GM21390 (cell line): ENCODE results near the gene SUSD2.
"Not testable (repeated sequence)": the region's sequence is repeated elsewhere in the genome, so short reads cannot be mapped to it uniquely, and the experiment has no call there.

Source experiments
- ATAC-seq: cut with Tn5 transposase; IDR thresholded peaks from one replicate; pipeline ENCODE4 v1.9.1; 2021; ENCODE audit not compliant: unreplicated experiment

Gene SUSD2

DNA sequence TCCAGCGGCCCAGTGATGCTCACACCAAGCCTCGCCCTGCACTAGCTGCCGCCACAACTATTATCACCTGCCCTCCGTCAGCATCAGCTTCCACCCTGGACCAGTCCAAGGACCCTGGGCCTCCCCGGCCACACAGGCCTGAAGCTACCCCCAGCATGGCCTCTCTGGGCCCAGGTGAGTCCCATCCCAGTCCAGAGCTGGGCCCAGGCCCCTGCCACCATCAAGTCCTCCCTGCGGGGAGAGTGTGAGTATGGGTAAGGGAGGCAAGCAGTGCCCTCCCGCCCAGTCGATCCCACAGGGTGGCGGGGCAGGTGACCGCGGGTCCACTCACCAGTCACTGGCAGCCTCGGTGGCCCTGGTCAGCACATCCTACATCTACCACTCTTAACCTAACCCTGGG is 9.5 kb upstream of the SUSD2 start:
- no peak for ATAC-seq

DNA sequence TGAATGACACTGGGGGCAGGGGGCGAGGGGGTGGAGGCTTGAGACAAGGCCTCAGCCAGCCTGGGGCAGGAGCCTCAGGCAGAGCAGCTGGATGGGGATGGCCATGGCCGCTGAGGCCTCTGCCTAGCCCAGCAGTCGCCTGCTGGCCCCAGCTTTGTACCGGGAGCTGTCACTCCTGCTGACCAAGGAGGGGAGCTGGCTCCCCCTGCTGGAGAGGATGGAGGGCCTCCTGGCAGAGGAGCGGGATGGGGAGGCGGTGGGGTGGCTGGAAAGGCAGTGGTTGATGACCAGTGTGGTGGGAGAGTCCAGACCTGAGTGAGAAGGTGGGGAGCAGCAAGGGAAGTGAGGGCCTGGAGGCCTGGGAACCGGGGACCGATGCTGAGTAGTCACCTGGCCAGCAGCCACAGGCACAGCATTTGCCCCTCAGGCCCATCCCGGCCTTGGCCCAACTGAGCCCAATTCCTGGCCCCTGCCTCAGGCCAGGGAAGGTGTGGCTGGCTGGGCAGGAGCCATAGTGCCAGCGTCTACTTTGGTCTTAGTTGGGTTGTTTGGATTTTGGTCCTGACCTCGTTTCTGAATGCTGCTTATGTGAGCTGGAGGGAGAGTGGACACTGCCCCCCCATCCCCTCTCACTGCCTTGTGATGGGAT is 6.0 kb upstream of the SUSD2 start:
- ATAC-seq, result no peak

DNA sequence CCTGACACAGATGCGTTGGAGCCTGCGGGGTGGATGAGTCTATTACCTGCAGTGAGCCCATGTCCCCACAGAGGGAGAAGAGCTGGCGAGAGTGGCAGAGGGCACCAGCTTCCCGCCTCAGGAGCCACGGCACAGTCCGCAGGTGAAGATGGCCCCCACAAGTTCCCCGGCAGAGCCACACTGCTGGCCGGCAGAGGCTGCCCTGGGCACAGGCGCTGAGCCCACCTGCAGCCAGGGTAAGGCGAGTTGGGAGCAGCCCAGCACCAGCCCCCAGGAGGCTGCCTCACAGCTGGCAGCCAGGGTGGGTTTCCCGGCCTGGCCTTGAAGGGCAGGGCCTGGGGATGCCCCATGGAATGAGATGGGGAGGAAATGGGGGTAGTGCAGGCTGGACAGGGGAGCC is 5.2 kb upstream of the SUSD2 start:
- no peak for ATAC-seq

DNA sequence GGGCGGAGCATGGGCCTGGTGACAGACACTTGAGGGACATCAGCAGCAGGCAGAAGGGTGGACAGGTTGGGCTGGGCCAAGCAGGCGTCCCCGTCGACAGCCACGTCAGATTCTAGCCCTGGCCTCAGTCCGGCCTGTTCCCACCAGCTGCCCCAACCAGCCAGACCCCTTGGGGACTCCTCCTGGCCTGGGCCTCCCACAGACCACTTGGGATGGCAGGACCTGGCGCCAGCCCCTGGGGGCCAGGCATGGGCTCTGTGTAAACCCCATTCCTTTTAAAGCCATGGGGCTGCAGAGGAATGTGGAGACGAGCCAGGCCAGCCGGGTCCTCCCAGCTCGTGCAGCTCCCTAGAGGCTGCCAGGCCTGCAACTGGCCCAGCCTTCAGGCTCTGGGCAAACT is 4.7 kb upstream of the SUSD2 start:
- ATAC-seq, result no peak

DNA sequence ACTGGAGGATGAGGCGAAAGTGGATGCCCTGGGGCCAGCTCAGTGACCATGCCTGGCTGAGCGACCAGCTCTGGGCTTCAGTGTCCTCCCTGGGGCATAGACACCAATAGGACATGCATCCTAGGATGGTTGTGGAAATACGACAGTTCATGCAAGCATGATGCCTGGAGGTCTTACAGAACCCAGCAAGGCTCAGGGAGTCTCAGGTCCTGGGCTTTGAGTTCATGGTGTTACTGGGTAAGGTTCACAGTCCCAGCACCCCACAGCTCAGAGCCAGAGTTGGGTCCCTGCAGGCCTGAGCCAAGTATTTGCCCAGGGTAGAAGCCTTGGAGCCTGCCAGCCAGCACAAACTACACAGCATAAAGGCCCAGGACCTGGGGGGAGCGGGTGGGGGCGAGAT is 4.2 kb upstream of the SUSD2 start:
- ATAC-seq, result no peak

DNA sequence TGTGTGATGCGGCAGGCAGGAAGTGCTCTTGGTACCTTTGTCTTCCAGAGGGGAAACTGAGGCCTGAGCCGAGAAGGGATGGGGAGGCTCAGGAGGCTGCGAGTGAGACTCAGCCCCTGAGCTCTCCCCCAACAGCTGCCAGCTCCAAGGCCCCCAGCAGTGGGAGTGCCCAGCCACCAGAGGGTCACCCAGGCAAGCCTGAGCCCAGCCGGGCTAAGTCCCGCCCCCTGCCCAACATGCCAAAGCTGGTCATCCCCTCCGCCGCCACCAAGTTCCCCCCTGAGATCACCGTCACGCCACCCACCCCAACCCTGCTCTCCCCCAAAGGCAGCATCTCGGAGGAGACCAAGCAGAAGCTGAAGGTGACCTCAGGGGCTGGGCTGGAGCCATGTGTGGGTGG is 3.8 kb upstream of the SUSD2 start:
- no peak for ATAC-seq

DNA sequence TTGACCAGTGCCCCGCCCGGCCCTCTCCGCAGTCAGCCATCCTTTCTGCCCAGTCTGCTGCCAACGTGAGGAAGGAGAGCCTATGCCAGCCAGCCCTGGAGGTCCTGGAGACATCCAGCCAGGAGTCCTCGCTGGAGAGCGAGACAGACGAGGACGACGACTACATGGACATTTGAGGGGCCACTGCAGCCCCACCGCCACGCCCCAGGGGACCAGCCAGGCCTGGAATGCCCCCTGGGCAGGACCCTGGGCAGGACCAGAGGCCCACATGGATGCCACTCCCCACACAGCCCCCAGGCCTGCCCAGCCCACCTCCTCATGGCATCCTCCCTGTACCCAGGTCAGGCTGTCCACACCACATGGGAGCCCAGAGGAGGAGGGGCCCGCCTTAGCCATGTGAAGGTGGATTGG is 3.3 kb upstream of the SUSD2 start:
- ATAC-seq, result no peak

DNA sequence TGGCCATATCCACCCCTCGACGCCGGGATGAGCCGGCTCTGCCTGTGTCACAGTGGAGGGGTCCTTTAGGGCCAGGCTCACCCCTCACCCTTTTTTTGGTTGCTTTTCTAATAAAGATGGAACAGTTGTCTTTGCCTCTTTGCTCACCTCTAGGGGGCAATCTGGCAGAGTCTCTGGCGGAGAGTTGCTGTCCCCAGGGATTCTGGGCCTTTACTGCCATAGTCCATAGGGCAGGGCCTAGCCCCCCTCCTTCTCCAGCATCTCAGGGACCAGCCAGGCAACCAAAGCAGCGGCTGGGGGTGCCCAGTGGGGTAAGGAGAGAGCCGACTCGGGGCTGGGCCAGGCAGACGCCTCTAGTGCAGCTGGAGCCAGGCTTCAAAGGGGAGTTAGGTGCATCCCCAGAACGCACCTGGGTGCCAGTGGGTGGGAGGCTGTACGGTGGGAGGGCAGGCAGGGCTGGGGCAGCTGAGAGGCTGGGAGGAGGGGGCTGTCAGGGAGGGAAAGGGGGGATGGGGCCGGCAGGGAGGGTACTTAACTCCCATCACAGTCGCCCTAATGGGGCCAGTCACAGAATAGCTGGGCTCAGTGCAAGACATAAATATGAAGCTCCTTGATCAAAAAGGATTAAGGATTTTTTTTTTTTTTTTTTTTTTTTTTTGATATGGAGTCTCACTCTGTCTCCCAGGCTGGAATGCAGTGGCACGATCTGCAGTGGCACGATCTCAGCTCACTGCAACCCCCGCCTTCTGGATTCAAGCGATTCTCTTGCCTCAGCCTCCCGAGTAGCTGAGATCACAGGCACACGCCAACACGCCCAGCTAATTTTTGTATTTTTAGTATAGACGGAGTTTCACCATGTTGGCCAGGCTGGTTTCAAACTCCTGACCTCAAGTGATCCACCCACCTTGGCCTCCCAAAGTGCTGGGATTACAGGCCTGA is 2.5 kb upstream of the SUSD2 start:
- ATAC-seq, result no peak

DNA sequence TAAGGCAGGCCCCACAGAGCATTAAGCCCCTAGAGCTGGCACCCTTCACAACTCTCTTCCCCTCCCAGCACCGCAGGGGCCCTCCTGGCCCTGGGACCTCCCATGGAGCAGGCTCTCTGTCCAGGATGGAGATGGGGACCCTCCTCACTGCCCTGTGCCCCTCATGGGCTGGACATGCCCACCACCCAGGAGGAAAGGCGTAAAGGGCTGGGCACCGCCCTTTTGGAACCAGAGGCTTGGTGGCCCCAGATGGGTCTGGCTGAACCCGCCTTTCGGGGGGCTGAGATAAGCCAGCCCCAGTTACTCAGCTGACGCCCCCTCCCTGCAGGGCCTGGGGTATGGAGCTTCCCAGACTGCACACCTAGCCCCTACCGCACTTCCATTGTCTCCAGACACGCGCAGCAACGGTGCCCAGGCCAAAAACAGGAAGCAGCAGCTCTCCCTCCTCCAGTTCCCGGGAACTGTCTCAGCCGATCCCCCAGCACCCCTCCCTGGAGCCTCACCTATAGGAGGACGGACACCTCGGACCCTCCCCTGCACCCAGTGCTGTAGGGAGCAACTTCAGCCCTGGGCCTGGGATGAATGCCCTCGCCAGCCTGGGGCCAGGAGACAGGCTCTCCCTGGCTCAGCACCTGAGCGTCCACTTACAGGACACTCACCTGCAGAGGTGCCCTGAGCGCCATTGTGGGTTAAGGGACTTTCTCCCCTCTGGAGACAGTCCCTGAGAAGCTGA is 1.6 kb upstream of the SUSD2 start:
- ATAC-seq, result no peak

DNA sequence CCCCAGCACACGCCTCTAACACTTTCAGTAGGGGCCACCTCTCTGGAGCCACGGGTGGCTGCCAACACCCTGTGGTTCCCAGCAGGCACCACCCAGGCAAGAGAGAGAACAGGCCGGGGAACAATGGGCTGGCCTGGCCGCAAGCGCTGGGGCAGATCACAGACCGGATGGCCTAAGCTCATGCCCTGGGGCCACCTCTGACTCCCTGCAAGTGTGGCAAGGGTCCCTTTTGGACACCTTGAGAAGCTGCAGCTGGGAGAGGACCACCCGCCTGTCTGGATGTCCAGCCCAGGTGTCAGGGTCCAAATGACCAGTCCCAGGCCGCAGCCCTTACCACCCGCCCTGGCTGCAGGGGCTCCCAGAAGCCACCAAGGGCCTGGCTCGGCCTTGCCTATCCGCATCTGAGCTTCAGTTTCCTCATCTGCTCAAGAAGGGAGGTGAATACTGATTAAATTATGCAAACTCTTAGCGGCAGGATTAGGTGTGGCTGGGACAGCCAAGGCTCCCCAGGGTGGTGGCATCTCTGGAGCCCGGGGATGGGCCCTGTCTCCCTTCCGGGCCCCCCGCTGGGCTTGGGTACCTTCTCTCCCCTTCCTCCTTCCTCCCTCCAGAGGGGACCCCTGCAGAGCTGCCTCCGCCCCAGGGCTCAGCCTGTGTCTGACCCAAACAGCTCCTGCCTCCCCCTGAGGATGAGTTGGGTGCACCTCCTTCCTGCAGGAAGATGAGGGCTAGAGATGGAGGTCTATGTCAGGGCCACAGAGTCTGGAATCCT is 785 bp upstream of the SUSD2 start:
- ATAC-seq, result no peak

DNA sequence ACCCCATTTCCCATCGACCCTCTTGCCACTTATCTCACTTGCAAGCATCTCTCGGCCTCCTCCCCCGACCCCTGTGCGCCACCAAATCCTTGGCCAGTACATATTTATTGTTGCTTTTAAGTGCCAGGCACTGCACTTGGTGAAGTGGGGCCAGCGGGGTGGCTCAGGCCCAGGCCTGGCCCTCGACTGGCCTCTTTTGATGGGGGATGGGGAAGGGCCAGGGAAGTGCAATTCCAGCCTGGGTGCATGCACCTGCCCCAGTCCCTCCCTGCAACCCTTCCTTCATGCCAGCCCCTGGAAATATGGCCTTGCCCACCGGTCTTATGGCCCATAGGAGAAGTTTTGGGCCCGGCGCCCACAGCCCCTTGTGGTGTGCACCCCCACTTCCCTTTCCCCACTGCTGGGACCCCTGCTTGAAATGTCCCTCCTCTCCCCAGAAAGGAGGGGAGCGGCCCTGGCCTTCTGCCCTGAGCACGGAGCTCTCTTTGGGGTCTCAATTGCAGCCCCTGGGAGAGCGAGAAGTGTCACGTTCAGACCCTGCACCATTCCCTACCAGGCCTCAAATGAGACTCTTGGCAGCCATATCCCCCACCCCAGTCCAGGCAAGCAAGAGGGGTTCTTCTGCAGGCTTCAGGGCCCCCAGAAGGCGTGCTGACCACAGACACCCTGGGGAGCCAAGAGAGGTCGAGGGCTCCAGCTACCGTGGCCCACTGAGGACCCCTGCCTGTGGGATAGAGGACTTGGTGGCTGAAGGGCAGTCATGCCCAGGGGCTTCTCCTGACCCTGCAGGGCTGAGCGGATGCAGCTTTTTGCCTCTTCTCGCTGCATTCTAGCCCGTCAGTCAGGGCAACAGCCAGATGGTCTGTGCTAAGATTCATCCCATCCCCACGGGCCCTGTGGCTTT is 961 bp downstream of the SUSD2 start:
- no peak for ATAC-seq

DNA sequence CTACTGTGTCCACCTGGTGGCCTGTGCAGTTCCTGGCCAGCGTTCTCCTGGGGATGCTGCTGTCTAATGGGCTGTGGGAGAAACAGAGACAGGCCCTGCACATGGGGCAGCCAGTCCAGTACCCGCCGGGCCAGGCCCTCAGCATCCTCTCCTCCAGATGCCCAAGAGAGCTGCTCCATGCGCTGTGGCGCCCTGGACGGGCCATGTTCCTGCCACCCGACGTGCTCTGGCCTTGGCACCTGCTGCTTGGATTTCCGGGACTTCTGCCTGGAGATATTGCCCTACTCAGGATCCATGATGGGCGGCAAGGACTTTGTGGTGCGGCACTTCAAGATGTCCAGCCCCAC is 1.6 kb downstream of the SUSD2 start:
- not testable (repeated sequence) for ATAC-seq

DNA sequence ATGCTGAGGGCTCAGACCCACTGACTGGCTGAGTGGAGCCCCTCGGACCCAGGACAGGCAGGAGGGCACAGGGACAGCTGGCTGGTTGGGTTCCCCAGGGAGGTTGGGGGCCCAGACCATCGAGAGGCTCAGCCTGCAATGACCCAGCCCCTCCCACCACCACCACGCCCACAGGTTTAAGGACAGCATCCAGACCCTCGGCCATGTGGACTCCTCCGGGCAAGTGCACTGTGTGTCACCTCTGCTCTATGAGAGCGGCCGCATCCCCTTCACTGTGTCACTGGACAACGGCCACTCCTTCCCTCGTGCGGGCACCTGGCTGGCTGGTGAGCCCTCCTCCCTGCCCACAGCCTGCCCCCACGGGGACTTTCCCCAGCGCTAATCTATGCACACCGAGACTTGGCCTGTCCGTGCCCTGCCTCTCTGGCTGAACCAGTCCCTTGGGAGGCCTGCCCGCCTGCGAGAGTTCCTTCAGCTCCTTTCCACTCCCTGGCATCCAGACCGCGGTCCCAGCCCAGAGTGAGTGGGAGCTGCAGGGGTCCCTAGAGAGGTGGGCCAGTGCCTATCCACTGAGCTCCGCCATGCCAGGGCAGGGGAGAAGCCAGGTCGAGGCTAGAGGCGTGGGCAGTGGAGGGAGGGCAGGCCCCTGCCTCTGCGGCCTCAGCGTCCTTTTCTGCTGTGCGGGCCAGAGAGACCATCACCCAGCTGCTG is 2.2 kb downstream of the SUSD2 start:
- ATAC-seq, result no peak

DNA sequence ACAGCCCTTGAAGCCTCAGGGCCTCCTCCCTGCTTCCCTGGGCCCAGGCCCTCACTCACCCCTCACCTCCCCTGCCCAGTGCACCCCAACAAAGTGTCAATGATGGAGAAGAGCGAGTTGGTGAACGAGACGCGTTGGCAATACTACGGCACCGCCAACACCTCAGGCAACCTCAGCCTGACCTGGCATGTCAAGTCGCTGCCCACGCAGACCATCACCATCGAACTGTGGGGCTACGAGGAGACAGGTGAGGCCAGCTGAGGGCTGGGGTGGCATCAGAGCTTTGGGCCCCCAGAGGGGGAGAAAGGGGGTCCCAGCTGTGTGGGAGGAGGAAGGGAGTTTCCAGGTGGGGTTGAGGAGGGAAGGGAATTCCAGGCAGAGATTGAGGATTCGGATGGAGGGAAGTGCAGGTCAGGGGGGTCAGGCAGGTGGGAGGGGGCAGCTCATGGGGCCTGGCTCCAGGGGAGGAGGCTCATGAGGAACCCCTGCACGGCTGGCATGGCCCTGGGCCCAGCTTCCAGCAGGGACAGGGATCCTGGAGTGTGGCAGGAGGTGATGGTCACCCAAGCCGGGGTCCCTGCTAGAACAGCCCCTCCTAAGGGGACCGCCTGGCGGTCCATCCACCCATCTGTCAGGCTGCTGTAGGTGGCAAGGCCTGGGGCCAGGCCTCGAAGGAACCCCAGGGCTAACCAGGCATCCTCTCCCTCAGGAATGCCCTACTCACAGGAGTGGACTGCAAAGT is 2.9 kb downstream of the SUSD2 start:
- ATAC-seq, result no peak

DNA sequence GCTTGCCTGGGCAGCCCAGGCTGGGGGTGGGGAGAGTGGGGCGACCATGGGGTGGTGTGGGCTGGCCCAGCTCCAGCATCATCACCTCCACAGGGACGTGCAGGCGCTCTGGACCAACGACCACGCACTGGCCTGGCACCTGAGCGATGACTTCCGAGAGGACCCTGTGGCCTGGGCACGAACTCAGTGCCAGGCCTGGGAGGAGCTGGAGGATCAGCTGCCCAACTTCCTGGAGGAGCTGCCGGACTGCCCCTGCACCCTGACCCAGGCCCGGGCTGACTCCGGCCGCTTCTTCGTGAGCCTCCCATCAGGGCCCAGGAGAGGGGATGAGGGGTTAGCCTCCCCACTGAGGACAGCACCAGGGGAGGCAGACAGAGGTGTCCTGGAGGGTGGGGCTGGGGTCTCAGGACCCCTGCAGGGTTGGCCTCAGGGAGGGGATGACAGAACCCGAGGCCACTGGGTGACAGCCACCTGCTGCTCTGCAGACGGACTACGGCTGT is 3.8 kb downstream of the SUSD2 start:
- no peak for ATAC-seq

DNA sequence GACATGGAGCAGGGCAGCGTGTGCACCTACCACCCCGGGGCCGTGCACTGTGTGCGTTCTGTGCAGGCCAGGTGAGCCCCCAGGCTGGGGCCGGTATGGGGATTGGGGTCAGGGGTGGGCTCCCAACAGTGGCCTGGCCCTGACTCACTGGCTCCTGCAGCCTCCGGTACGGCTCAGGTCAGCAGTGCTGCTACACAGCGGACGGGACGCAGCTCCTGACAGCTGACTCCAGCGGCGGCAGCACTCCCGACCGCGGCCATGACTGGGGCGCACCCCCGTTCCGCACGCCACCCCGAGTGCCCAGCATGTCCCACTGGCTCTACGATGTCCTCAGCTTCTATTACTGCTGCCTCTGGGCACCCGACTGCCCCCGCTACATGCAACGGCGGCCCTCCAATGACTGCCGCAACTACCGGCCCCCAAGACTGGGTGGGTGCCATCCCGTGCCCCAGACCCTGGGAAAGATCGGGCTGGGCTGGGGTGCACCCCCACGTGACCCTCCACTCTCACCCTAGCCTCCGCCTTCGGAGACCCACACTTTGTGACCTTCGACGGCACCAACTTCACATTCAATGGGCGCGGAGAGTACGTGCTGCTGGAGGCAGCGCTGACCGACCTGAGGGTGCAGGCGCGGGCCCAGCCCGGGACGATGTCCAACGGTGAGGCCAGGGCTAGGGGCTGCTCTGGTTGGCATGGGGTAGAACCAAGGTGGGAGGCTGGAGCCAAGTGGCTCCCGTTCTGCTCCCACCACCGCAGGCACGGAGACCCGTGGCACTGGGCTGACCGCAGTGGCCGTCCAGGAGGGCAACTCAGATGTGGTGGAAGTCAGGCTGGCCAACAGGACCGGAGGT is 4.4 kb downstream of the SUSD2 start:
- ATAC-seq, result no peak

DNA sequence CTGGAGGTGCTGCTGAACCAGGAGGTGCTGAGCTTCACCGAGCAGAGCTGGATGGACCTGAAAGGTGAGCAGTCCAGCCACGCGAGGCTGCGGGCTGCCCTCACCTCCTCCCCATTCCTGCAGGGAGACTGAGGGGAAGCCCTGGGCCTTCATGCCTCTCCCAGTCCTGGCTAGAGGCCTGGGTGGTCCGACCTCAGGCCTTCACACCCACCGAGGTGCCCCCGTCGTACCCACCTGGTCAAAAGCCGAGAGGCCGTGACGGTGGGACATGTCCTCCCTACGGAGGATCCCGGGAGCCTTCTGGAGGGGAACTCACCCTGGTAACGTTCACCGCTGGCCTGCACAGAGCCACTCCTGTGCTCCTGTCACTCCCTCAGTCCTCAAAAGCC is 5.1 kb downstream of the SUSD2 start:
- ATAC-seq, result no peak
